BLaER1 treated with 17β-estradiol and CSF1 and Interleukin-3, amounts not matched to agents 10 nM and 100 nM (cell line): ENCODE data around the gene PAIP2.
"Not testable (repeated sequence)": the region's sequence is repeated elsewhere in the genome, so short reads cannot be mapped to it uniquely, and the experiment has no call there.

Experiments
- H3K27ac ChIP-seq, 11 experiments: shearing (Covaris generic); formaldehyde crosslinking; 2 replicates each; pipeline ENCODE4 v1.8.1; 2022
- H3K27me3 ChIP-seq, 11 experiments: shearing (Covaris generic); formaldehyde crosslinking; 2 replicates each; pipeline ENCODE4 v1.8.1; 2022
- H3K36me3 ChIP-seq, 11 experiments: shearing (Covaris generic); formaldehyde crosslinking; 2 replicates each; pipeline ENCODE4 v1.8.1; 2022
- H3K4me1 ChIP-seq, 10 experiments: shearing (Covaris generic); formaldehyde crosslinking; 2 replicates each; pipeline ENCODE4 v1.8.1; 2022
- H3K4me2 ChIP-seq, 11 experiments: shearing (Covaris generic); formaldehyde crosslinking; 2 replicates each; pipeline ENCODE4 v1.8.1; 2022
- H3K4me3 ChIP-seq, 10 experiments: shearing (Covaris generic); formaldehyde crosslinking; 2 replicates each; pipeline ENCODE4 v1.8.1; 2022
- H3K9ac ChIP-seq, 11 experiments: shearing (Covaris generic); formaldehyde crosslinking; 2 replicates each; pipeline ENCODE4 v1.8.1; 2022
- H3K9me3 ChIP-seq, 11 experiments: shearing (Covaris generic); formaldehyde crosslinking; replicated peaks in 1 of 11; 2 replicates each; pipeline ENCODE4 v1.8.1; 2022
- H4K20me1 ChIP-seq, 11 experiments: shearing (Covaris generic); formaldehyde crosslinking; 2 replicates each; pipeline ENCODE4 v1.8.1; 2022
- Cebpa-rat ChIP-seq, 11 experiments: shearing (Covaris generic); IDR thresholded peaks; 2 replicates each; pipeline ENCODE4 v1.8.1; 2022

PAIP2 gene

GRCh38 chr5:139383993-139384590, 42.4 kb downstream of the PAIP2 start:
- peaks cover 76 to 100% (median 95%) of the 10 kb centered on the region in 10 experiments for H3K4me1 ChIP-seq
- H3K4me2 ChIP-seq, result peak overlapping the region; percentile 90 to 99 (median 97)
- peaks cover 0 to 11% (median 0%) of the 10 kb centered on the region in 11 experiments; a peak in 5 of 22 replicates for H3K36me3 ChIP-seq
- peak overlapping the region; percentile 59 to 100 (median 99); a peak in 21 of 22 replicates for H3K27ac ChIP-seq
- peaks cover 0 to 11% (median 0%) of the 10 kb centered on the region in 11 experiments; a peak in 3 of 22 replicates for H4K20me1 ChIP-seq
- peak overlapping the region; percentile 74 to 98 (median 95) for H3K9ac ChIP-seq
- no peaks in the 10 kb centered on the region for H3K9me3 ChIP-seq
- H3K27me3 ChIP-seq, result no peaks in the 10 kb centered on the region
- H3K4me3 ChIP-seq, result peak overlapping the region; percentile 41 to 81 (median 60); a peak in 16 of 20 replicates
- no peak for TF ChIP-seq Cebpa-rat (IDR thresholded peaks at IDR 0.05)

DNA sequence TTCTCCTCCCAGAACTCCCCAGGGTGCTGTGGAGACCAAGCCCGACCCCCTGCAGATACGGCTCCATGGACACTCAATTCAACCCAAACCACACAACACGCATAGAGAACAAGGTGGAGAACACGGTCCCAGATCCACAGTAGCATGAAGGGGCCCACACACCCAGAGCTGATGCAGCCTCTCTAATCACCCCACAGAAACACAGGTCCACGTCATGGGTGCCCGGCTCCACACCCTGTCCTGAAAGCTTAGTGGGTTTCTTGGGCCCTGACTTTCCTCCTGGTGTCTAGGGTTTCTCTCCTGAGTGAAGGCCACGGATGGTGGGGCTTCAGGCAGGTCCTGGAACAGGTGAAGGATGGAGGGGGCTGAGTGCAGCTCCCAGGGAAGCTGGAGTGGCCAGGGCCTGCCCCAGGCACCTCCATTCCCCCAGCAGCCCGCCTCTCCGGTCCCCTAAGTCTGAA, 43.0 kb downstream of the PAIP2 start:
- H3K4me3 ChIP-seq, result peak overlapping the region; percentile 41 to 81 (median 60)
- H3K4me2 ChIP-seq, result peak overlapping the region; percentile 90 to 99 (median 97)
- no peaks in the 10 kb centered on the region for H3K9me3 ChIP-seq
- TF ChIP-seq Cebpa-rat (IDR thresholded peaks at IDR 0.05), result no peak
- H3K9ac ChIP-seq, result peak overlapping the region; percentile 74 to 98 (median 95)
- peak overlapping the region; percentile 59 to 100 (median 99); a peak in 21 of 22 replicates for H3K27ac ChIP-seq
- peaks cover 80 to 100% (median 95%) of the 10 kb centered on the region in 10 experiments for H3K4me1 ChIP-seq
- peaks cover 0 to 11% (median 0%) of the 10 kb centered on the region in 11 experiments; a peak in 5 of 22 replicates for H3K36me3 ChIP-seq
- H4K20me1 ChIP-seq, result peaks cover 0 to 11% (median 0%) of the 10 kb centered on the region in 11 experiments; a peak in 3 of 22 replicates
- H3K27me3 ChIP-seq, result no peaks in the 10 kb centered on the region

GRCh38 chr5:139385061-139386049, 43.7 kb downstream of the PAIP2 start:
- no peaks in the 10 kb centered on the region for H3K9me3 ChIP-seq
- peaks cover 0 to 11% (median 0%) of the 10 kb centered on the region in 11 experiments; a peak in 3 of 22 replicates for H4K20me1 ChIP-seq
- TF ChIP-seq Cebpa-rat (IDR thresholded peaks at IDR 0.05), result no peak
- H3K27me3 ChIP-seq, result no peaks in the 10 kb centered on the region
- peaks cover 80 to 100% (median 95%) of the 10 kb centered on the region in 10 experiments for H3K4me1 ChIP-seq
- peak overlapping the region; percentile 74 to 98 (median 95) for H3K9ac ChIP-seq
- H3K27ac ChIP-seq, result peak overlapping the region; percentile 59 to 100 (median 99); a peak in 21 of 22 replicates
- peaks cover 0 to 11% (median 0%) of the 10 kb centered on the region in 11 experiments; a peak in 5 of 22 replicates for H3K36me3 ChIP-seq
- peak overlapping the region; percentile 90 to 99 (median 97) for H3K4me2 ChIP-seq
- H3K4me3 ChIP-seq, result peak overlapping the region; percentile 41 to 81 (median 68)

DNA sequence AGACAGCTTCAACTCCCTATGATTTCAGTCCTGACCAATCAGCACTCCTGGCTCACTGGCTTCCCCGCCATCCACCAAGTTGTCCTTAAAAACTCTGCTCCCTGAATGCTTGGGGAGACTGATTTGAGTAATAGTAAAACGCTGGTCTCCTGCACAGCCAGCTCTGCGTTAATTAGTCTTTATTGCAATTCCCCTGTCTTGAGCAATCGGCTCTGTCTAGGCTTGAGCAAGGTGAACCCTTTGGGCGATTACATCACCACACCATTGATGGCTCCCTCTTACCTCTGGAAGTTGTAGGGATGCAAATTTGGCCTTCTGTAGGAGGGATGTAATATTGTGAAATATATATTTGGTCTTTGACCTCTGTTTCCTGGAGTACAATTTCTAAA, 44.4 kb downstream of the PAIP2 start:
- peak overlapping the region in 9 of 11 experiments; percentile 80 to 100 (median 99); a peak in 17 of 22 replicates for H3K27ac ChIP-seq
- H3K4me1 ChIP-seq, result peaks cover 83 to 100% (median 95%) of the 10 kb centered on the region in 10 experiments
- no peaks in the 10 kb centered on the region for H3K27me3 ChIP-seq
- TF ChIP-seq Cebpa-rat (IDR thresholded peaks at IDR 0.05), result peak in 8 of 11 experiments; percentile 45 to 90 (median 68); a peak in 12 of 22 replicates
- no peaks in the 10 kb centered on the region for H3K9me3 ChIP-seq
- peaks cover 0 to 11% (median 0%) of the 10 kb centered on the region in 11 experiments; a peak in 5 of 22 replicates for H3K36me3 ChIP-seq
- H3K9ac ChIP-seq, result peak overlapping the region in 8 of 11 experiments; percentile 91 to 98 (median 96); a peak in 17 of 22 replicates
- H3K4me3 ChIP-seq, result peak overlapping the region in 7 of 10 experiments; percentile 63 to 81 (median 76); a peak in 13 of 20 replicates
- H4K20me1 ChIP-seq, result peaks cover 0 to 11% (median 0%) of the 10 kb centered on the region in 11 experiments; a peak in 3 of 22 replicates
- peak overlapping the region; percentile 90 to 99 (median 97) for H3K4me2 ChIP-seq

GRCh38 chr5:139386956-139387355, 45.3 kb downstream of the PAIP2 start:
- peaks cover 0 to 11% (median 0%) of the 10 kb centered on the region in 11 experiments; a peak in 3 of 22 replicates for H4K20me1 ChIP-seq
- not testable (repeated sequence) for H3K9me3 ChIP-seq, H3K27me3 ChIP-seq
- peak overlapping the region in 7 of 10 experiments; percentile 70 to 81 (median 76); a peak in 14 of 20 replicates for H3K4me3 ChIP-seq
- H3K4me1 ChIP-seq, result peaks cover 82 to 99% (median 95%) of the 10 kb centered on the region in 10 experiments
- peaks cover 0 to 11% (median 0%) of the 10 kb centered on the region in 11 experiments; a peak in 5 of 22 replicates for H3K36me3 ChIP-seq
- H3K9ac ChIP-seq, result peak overlapping the region in 8 of 11 experiments; percentile 91 to 98 (median 96); a peak in 16 of 22 replicates
- H3K27ac ChIP-seq, result peak overlapping the region in 9 of 11 experiments; percentile 89 to 100 (median 99); a peak in 17 of 22 replicates
- H3K4me2 ChIP-seq, result peak overlapping the region in 10 of 11 experiments; percentile 32 to 99 (median 98); a peak in 19 of 22 replicates

DNA sequence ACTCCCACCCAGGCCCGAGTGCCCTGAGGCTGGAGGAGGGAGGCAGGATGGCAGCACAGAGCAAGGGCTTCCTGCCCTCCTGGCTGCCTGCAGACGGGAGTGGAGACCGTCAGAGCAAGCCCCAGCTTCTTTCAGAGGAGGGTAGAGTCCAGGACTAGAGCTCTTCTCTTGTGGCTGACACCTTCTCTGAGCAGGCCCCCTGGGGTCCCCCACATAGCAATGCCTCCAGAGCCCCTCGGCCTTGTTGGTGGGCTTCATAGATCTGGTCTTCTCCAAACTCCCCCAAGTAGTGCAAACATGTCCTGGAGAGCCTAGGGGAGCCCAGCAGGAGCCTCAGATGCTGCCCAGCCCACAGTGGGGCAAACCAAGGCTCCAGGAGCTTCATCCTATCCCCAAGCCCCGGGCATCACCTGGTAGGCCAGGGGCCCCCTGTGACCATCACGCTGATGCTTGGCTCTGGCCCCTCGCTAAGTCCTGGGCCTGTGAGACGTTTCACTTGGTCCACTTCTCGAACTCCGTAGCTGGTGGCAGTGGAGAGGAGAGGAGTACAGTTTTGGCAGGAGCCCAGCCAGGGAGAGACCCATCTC, 46.0 kb downstream of the PAIP2 start:
- H3K9ac ChIP-seq, result peak overlapping the region; percentile 56 to 98 (median 95); a peak in 21 of 22 replicates
- peaks cover 0 to 11% (median 0%) of the 10 kb centered on the region in 11 experiments; a peak in 3 of 22 replicates for H4K20me1 ChIP-seq
- peak overlapping the region; percentile 90 to 99 (median 97) for H3K4me2 ChIP-seq
- H3K9me3 ChIP-seq, result no peaks in the 10 kb centered on the region
- TF ChIP-seq Cebpa-rat (IDR thresholded peaks at IDR 0.05), result no peak
- peak overlapping the region; percentile 30 to 81 (median 74); a peak in 18 of 20 replicates for H3K4me3 ChIP-seq
- peaks cover 74 to 92% (median 89%) of the 10 kb centered on the region in 10 experiments for H3K4me1 ChIP-seq
- H3K36me3 ChIP-seq, result peaks cover 0 to 11% (median 0%) of the 10 kb centered on the region in 11 experiments; a peak in 5 of 22 replicates
- H3K27me3 ChIP-seq, result no peaks in the 10 kb centered on the region
- peak overlapping the region; percentile 44 to 100 (median 99); a peak in 21 of 22 replicates for H3K27ac ChIP-seq

DNA sequence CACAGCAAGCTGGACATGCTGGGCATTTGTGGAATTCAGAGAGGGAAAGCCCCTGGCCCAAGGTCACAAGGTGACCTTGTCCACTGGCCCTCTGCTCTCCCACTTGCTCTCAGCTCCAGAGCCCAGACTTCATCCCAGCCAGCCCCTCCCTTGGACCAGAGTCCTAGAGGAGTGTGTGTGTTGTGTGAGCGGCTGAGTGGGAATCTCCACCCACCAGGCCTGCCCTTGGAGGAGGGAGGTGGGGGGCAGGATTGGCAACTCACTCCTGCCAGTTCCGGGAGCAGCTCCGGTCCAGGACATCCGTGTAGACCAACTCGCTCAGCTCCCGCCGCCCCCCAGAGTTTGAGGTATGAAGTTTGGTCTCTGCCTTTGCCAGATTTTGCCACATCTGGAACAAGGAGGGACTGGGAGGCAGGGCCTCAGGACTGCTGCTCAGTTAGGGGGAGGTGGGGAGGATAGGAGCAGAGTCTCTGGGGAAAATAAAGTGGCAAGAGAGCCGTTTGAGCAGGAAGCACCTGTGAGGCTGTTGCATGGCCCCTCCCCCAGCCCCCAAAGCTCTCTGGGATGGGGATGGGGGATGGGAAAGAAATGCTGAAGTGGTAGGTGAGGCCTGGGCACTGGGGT, 46.7 kb downstream of the PAIP2 start:
- Histone ChIP-seq H4K20me1 (peaks cover 0 to 11% (median 0%) of the 10 kb centered on the region in 11 experiments; a peak in 3 of 22 replicates), H3K27ac (peak overlapping the region; percentile 44 to 100 (median 99); a peak in 21 of 22 replicates), H3K4me1 (peaks cover 68 to 89% (median 83%) of the 10 kb centered on the region in 10 experiments), H3K9ac (peak overlapping the region; percentile 56 to 98 (median 95); a peak in 21 of 22 replicates), H3K4me2 (peak overlapping the region; percentile 90 to 99 (median 97)), H3K9me3 (no peaks in the 10 kb centered on the region), H3K27me3 (no peaks in the 10 kb centered on the region), H3K4me3 (peak overlapping the region; percentile 30 to 81 (median 74)), H3K36me3 (peaks cover 0 to 11% (median 0%) of the 10 kb centered on the region in 11 experiments; a peak in 5 of 22 replicates)
- TF ChIP-seq Cebpa-rat (IDR thresholded peaks at IDR 0.05), result peak in 3 of 11 experiments; percentile 28 to 74 (median 52); a peak in 3 of 22 replicates
